GDM1 (cell line): ENCODE results near the gene AP5Z1.
"Not testable (repeated sequence)": the region's sequence is repeated elsewhere in the genome, so short reads cannot be mapped to it uniquely, and the experiment has no call there.

Source experiments
- DNase-seq: peaks from one replicate; lab custom pipeline; 2025; lab: John Stamatoyannopoulos, UW

AP5Z1 gene

GRCh38 chr7:4788627-4789189 is 13.3 kb downstream of the AP5Z1 start:
- no peak for DNase-seq

- no peak for DNase-seq
Measured at GRCh38 chr7:4789194-4790077, 14.0 kb downstream of the AP5Z1 start.

GRCh38 chr7:4790078-4790465 is 14.6 kb downstream of the AP5Z1 start:
- DNase-seq = no peak

GRCh38 chr7:4790516-4790991 is 15.1 kb downstream of the AP5Z1 start:
- DNase-seq = no peak

- DNase-seq = no peak
Measured at GRCh38 chr7:4791101-4791737, 15.8 kb downstream of the AP5Z1 start.

- DNase-seq = no peak
Measured at GRCh38 chr7:4791738-4792536, 16.5 kb downstream of the AP5Z1 start.

- DNase-seq = no peak
Measured at GRCh38 chr7:4792537-4793126, 17.2 kb downstream of the AP5Z1 start.

- not testable (repeated sequence) for DNase-seq
Measured at GRCh38 chr7:4793385-4793993, 18.1 kb downstream of the AP5Z1 start.

GRCh38 chr7:4794171-4794570 is 18.7 kb downstream of the AP5Z1 start:
- DNase-seq = not testable (repeated sequence)

GRCh38 chr7:4794591-4795350 is 19.3 kb downstream of the AP5Z1 start:
- DNase-seq = no peak

- no peak for DNase-seq
Measured at GRCh38 chr7:4796453-4796852, 21.0 kb downstream of the AP5Z1 start.

- DNase-seq = no peak
Measured at GRCh38 chr7:4797858-4798705, 22.7 kb downstream of the AP5Z1 start.

- DNase-seq = no peak
Measured at GRCh38 chr7:4798706-4799235, 23.3 kb downstream of the AP5Z1 start.

- no peak for DNase-seq
Measured at GRCh38 chr7:4799508-4800268, 24.3 kb downstream of the AP5Z1 start.

- no peak for DNase-seq
Measured at GRCh38 chr7:4800487-4800886, 25.1 kb downstream of the AP5Z1 start.

- no peak for DNase-seq
Measured at GRCh38 chr7:4800926-4801838, 25.8 kb downstream of the AP5Z1 start.

- no peak for DNase-seq
Measured at GRCh38 chr7:4801839-4802231, 26.4 kb downstream of the AP5Z1 start.
